Islet of Langerhans (tissue), 1 donor: ENCODE data around the gene CFAP299.
A peak's percentile ranks its signal among the peaks of the same experiment; 100 is the strongest.
"Not testable (repeated sequence)": the region's sequence is repeated elsewhere in the genome, so short reads cannot be mapped to it uniquely, and the experiment has no call there.

ENCODE experiments used
- FAIRE-seq: peaks from one replicate; lab custom pipeline; 2011; peaks lifted over from hg19 to GRCh38; lab: Jason Lieb, UNC

Gene CFAP299

GRCh38 chr4:80610845-80611677 is 275.5 kb downstream of the CFAP299 start:
- FAIRE-seq = no peak

- FAIRE-seq = no peak
These were observed 276.1 kb downstream of the CFAP299 start for GRCh38 chr4:80611678-80611979.

GRCh38 chr4:80613470-80613869 is 277.9 kb downstream of the CFAP299 start:
- FAIRE-seq = no peak

- FAIRE-seq = no peak
These were observed 278.8 kb downstream of the CFAP299 start for GRCh38 chr4:80614319-80614718.

GRCh38 chr4:80615099-80615498 is 279.6 kb downstream of the CFAP299 start:
- FAIRE-seq = peak; percentile 30

GRCh38 chr4:80619070-80619674 is 283.6 kb downstream of the CFAP299 start:
- peak; percentile 79 for FAIRE-seq

- FAIRE-seq = no peak
These were observed 296.3 kb downstream of the CFAP299 start for GRCh38 chr4:80631861-80632260.

- no peak for FAIRE-seq
These were observed 301.7 kb downstream of the CFAP299 start for GRCh38 chr4:80637190-80637589.

GRCh38 chr4:80646061-80646460 is 310.5 kb downstream of the CFAP299 start:
- no peak for FAIRE-seq

- FAIRE-seq = no peak
These were observed 320.1 kb downstream of the CFAP299 start for GRCh38 chr4:80655662-80656061.

GRCh38 chr4:80670118-80670517 is 334.6 kb downstream of the CFAP299 start:
- FAIRE-seq = not testable (repeated sequence)

- FAIRE-seq = no peak
These were observed 342.9 kb downstream of the CFAP299 start for GRCh38 chr4:80678413-80678812.

GRCh38 chr4:80680934-80681333 is 345.4 kb downstream of the CFAP299 start:
- FAIRE-seq = no peak

GRCh38 chr4:80685214-80685613 is 349.7 kb downstream of the CFAP299 start:
- FAIRE-seq = no peak

- not testable (repeated sequence) for FAIRE-seq
These were observed 352.2 kb downstream of the CFAP299 start for GRCh38 chr4:80687736-80688135.

GRCh38 chr4:80694171-80694570 is 358.6 kb downstream of the CFAP299 start:
- FAIRE-seq = no peak

GRCh38 chr4:80705311-80705710 is 369.8 kb downstream of the CFAP299 start:
- no peak for FAIRE-seq

- FAIRE-seq = no peak
These were observed 373.7 kb downstream of the CFAP299 start for GRCh38 chr4:80709082-80709869.

GRCh38 chr4:80710748-80711451 is 375.4 kb downstream of the CFAP299 start:
- FAIRE-seq = no peak

GRCh38 chr4:80711956-80712355 is 376.4 kb downstream of the CFAP299 start:
- FAIRE-seq = no peak

GRCh38 chr4:80713409-80713808 is 377.9 kb downstream of the CFAP299 start:
- no peak for FAIRE-seq

GRCh38 chr4:80717204-80717603 is 381.7 kb downstream of the CFAP299 start:
- FAIRE-seq = no peak

GRCh38 chr4:80726471-80726870 is 390.9 kb downstream of the CFAP299 start:
- no peak for FAIRE-seq
